NB4 (cell line): ENCODE measurements around the gene CFAP161.

Experiments
- DNase-seq: peaks from one replicate; pipeline ENCODE4 v3.0.0; 2010; ENCODE audit warnings: low read depth
- H3K4me3 ChIP-seq: one replicate; pipeline ENCODE4 v1.5.1; 2011; ENCODE audit warnings: mild to moderate bottlenecking, low read depth, low read length, moderate library complexity
- MAX ChIP-seq: IDR thresholded peaks from 2 replicates; pipeline ENCODE4 v1.6.1; 2011; ENCODE audit warnings: low read depth, low read length
- MYC ChIP-seq: IDR thresholded peaks from 2 replicates; pipeline ENCODE4 v1.6.1; 2011; ENCODE audit warnings: low read depth, low read length
- POLR2A ChIP-seq: IDR thresholded peaks from 2 replicates; pipeline ENCODE4 v1.6.1; 2011; ENCODE audit warnings: mild to moderate bottlenecking; ENCODE audit not compliant: insufficient read length; ENCODE audit errors: extremely low read depth
- TF ChIP-seq, protein P1 (sequence below): IDR thresholded peaks from one replicate; pipeline ENCODE4 v1.5.1; 2012; ENCODE audit warnings: low read depth, low read length

Gene CFAP161

GRCh38 chr15:81189583-81190283 is 55.7 kb downstream of the CFAP161 start:
- no peak overlapping the region for H3K4me3 ChIP-seq
- TF ChIP-seq, protein P1, sequence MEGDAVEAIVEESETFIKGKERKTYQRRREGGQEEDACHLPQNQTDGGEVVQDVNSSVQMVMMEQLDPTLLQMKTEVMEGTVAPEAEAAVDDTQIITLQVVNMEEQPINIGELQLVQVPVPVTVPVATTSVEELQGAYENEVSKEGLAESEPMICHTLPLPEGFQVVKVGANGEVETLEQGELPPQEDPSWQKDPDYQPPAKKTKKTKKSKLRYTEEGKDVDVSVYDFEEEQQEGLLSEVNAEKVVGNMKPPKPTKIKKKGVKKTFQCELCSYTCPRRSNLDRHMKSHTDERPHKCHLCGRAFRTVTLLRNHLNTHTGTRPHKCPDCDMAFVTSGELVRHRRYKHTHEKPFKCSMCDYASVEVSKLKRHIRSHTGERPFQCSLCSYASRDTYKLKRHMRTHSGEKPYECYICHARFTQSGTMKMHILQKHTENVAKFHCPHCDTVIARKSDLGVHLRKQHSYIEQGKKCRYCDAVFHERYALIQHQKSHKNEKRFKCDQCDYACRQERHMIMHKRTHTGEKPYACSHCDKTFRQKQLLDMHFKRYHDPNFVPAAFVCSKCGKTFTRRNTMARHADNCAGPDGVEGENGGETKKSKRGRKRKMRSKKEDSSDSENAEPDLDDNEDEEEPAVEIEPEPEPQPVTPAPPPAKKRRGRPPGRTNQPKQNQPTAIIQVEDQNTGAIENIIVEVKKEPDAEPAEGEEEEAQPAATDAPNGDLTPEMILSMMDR = no peak
- TF ChIP-seq POLR2A = no peak
- no peak for TF ChIP-seq MYC
- TF ChIP-seq MAX = no peak
- no peak for DNase-seq

DNA sequence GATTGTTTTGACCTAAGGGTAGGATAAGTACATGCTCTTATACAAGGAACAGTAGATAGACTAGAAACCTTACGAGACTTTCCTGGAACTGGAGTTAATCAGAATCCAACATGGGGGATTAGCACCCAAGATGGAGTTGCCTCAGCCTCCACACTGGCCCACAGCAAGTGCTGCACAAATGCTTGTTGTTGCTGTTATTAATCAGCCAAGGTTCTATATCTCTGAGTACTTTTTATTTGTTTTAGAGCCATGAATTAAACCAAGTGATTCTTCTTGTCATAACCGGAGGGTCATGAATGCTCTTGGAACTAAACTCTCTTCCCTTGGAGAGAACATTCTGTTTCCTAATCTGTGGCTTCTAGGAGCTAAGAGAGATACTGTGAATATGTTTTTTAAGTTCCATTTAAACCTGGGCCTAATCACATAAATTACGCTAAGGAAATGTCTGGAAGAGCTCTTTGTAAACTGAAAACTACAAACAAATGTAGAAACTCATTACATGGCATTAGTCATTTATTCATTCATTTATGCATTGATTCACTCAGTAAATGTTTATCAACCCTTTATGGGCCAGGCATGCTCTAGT is 56.9 kb downstream of the CFAP161 start:
- DNase-seq = no peak
- TF ChIP-seq POLR2A = no peak
- TF ChIP-seq MYC = no peak
- TF ChIP-seq, protein P1 = no peak
- TF ChIP-seq MAX = no peak
- H3K4me3 ChIP-seq = no peak overlapping the region

- DNase-seq = no peak
- H3K4me3 ChIP-seq = no peak overlapping the region
- TF ChIP-seq MYC (no peak), POLR2A (no peak), MAX (no peak)
- TF ChIP-seq, protein P1 = no peak
These were observed 57.6 kb downstream of the CFAP161 start for GRCh38 chr15:81191701-81192100.

DNA sequence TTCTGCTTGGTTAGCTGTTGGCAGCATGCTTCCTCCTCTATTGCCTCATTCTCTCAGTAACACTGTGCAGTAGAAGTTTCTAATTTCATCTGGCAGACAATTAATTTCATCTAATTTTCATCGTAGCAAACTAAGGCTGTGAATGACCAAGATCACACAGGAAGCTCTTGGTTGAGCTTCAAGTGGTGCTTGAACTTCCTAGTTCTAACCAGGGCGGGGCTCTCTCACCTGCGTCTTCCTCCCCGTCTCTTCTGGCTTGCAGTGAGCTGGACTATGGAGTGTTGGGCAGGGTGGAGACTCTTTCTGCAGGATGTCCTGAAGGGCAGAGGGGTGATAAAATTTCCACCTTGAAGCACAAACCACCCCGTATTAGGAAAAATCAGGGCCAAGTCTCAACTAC is 60.7 kb downstream of the CFAP161 start:
- no peak overlapping the region for H3K4me3 ChIP-seq

DNA sequence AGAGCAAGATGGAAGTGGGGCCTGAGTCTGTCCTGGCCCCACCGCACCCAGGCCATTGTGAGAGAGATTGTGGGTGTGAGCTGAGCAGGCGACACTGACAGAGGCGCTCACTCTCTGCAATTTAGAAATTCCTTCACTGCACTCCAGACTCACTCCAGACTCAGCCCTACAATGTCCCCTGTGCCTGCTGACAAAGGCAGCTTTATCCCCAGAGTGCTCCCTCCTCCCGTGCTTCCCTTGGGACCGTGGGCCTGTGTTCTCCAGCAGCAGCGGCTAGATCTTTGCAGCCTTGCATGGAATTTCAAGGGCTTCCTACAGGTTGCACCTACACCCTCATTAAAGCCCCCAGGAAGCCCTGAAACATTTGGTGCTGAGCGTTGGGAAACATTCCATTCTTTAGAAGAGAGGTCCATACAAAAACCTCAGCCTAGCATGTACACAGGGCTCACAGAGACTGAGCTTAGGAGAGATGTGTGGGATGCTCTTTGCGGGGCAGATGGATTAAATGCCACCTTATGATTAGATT is 61.3 kb downstream of the CFAP161 start:
- no peak for DNase-seq
- no peak for TF ChIP-seq MAX
- TF ChIP-seq, protein P1 = no peak
- no peak overlapping the region for H3K4me3 ChIP-seq

More for the DNA sequence above, 60.7 kb downstream of the CFAP161 start:
- TF ChIP-seq, protein P1 = no peak
- TF ChIP-seq MYC (no peak), POLR2A (no peak), MAX (no peak)
- DNase-seq = no peak
